T-helper 1 cell treated with Interleukin-12 subunit alpha and Interleukin-12 subunit beta and Interleukin-4 antibody, amounts not matched to agents 30 μg/mL and 1 μg/mL, for 36 hours (primary cell): ENCODE measurements around the gene PLTP.

Source experiments
- H3K27ac Mint-ChIP-seq: one replicate; pipeline ENCODE4 v1.8.0; 2021; ENCODE audit warnings: mild to moderate bottlenecking, mixed read lengths
- H3K27me3 Mint-ChIP-seq: one replicate; pipeline ENCODE4 v1.8.0; 2021; ENCODE audit warnings: low read depth, mixed read lengths
- H3K36me3 Mint-ChIP-seq: one replicate; pipeline ENCODE4 v1.8.0; 2021; ENCODE audit warnings: low read depth, mixed read lengths
- H3K4me1 Mint-ChIP-seq: one replicate; pipeline ENCODE4 v1.8.0; 2021; ENCODE audit warnings: low read depth, mixed read lengths
- H3K4me3 Mint-ChIP-seq: one replicate; pipeline ENCODE4 v1.8.0; 2021; ENCODE audit warnings: mild to moderate bottlenecking, moderate library complexity, mixed read lengths
- H3K9me3 Mint-ChIP-seq: one replicate; pipeline ENCODE4 v1.8.0; 2021; ENCODE audit warnings: mixed read lengths

Gene PLTP

GRCh38 chr20:45918779-45919537 is 7.0 kb upstream of the PLTP start:
- Mint-ChIP-seq H3K27ac (no peak overlapping the region), H3K36me3 (no peaks in the 10 kb centered on the region), H3K27me3 (peaks cover 28% of the 10 kb centered on the region), H3K4me1 (no peaks in the 10 kb centered on the region), H3K9me3 (no peaks in the 10 kb centered on the region), H3K4me3 (no peak overlapping the region)

- Mint-ChIP-seq H3K27ac (no peak overlapping the region), H3K27me3 (peaks cover 28% of the 10 kb centered on the region), H3K36me3 (no peaks in the 10 kb centered on the region), H3K4me3 (no peak overlapping the region), H3K4me1 (no peaks in the 10 kb centered on the region), H3K9me3 (no peaks in the 10 kb centered on the region)
Measured at GRCh38 chr20:45918182-45918737, 6.3 kb upstream of the PLTP start.

- Mint-ChIP-seq H3K4me1 (no peaks in the 10 kb centered on the region), H3K9me3 (no peaks in the 10 kb centered on the region), H3K27me3 (peaks cover 32% of the 10 kb centered on the region), H3K36me3 (no peaks in the 10 kb centered on the region), H3K4me3 (no peak overlapping the region), H3K27ac (no peak overlapping the region)
Measured at GRCh38 chr20:45917790-45918141, 5.8 kb upstream of the PLTP start.

- Mint-ChIP-seq H3K4me3 (no peak overlapping the region), H3K27me3 (peaks cover 26% of the 10 kb centered on the region), H3K36me3 (no peaks in the 10 kb centered on the region), H3K4me1 (peaks cover 10% of the 10 kb centered on the region), H3K9me3 (no peaks in the 10 kb centered on the region), H3K27ac (no peak overlapping the region)
Measured at GRCh38 chr20:45913116-45913515, 1.2 kb upstream of the PLTP start.

GRCh38 chr20:45912344-45912682 is 358 bp upstream of the PLTP start:
- Mint-ChIP-seq H3K27me3 (peaks cover 26% of the 10 kb centered on the region), H3K36me3 (no peaks in the 10 kb centered on the region), H3K4me3 (no peak overlapping the region), H3K27ac (no peak overlapping the region), H3K4me1 (peaks cover 10% of the 10 kb centered on the region), H3K9me3 (no peaks in the 10 kb centered on the region)

- peaks cover 10% of the 10 kb centered on the region for H3K4me1 Mint-ChIP-seq
- peak overlapping the region; percentile 23 for H3K27ac Mint-ChIP-seq
- H3K36me3 Mint-ChIP-seq: no peaks in the 10 kb centered on the region
- H3K4me3 Mint-ChIP-seq: peak overlapping the region; percentile 51
- no peaks in the 10 kb centered on the region for H3K9me3 Mint-ChIP-seq
- H3K27me3 Mint-ChIP-seq: peaks cover 18% of the 10 kb centered on the region
Measured at GRCh38 chr20:45910670-45911485, 1.1 kb downstream of the PLTP start.

- H3K27ac Mint-ChIP-seq: no peak overlapping the region
- peaks cover 14% of the 10 kb centered on the region for H3K27me3 Mint-ChIP-seq
- peaks cover 10% of the 10 kb centered on the region for H3K4me1 Mint-ChIP-seq
- H3K4me3 Mint-ChIP-seq: peak overlapping the region; percentile 51
- no peaks in the 10 kb centered on the region for H3K36me3 Mint-ChIP-seq
- H3K9me3 Mint-ChIP-seq: no peaks in the 10 kb centered on the region
Measured at GRCh38 chr20:45909817-45910669, 1.9 kb downstream of the PLTP start.

- Mint-ChIP-seq H3K9me3 (no peaks in the 10 kb centered on the region), H3K4me3 (no peak overlapping the region), H3K36me3 (no peaks in the 10 kb centered on the region), H3K4me1 (peaks cover 10% of the 10 kb centered on the region), H3K27me3 (peaks cover 11% of the 10 kb centered on the region), H3K27ac (no peak overlapping the region)
Measured at GRCh38 chr20:45909336-45909808, 2.6 kb downstream of the PLTP start.

- Mint-ChIP-seq H3K36me3 (no peaks in the 10 kb centered on the region), H3K27ac (no peak overlapping the region), H3K4me1 (peaks cover 10% of the 10 kb centered on the region), H3K4me3 (no peak overlapping the region), H3K9me3 (no peaks in the 10 kb centered on the region), H3K27me3 (peaks cover 7% of the 10 kb centered on the region)
Measured at GRCh38 chr20:45908084-45908483, 3.9 kb downstream of the PLTP start.

GRCh38 chr20:45907219-45907948 is 4.6 kb downstream of the PLTP start:
- Mint-ChIP-seq H3K4me1 (peaks cover 10% of the 10 kb centered on the region), H3K27me3 (peaks cover 3% of the 10 kb centered on the region), H3K4me3 (no peak overlapping the region), H3K9me3 (no peaks in the 10 kb centered on the region), H3K36me3 (no peaks in the 10 kb centered on the region), H3K27ac (no peak overlapping the region)

- Mint-ChIP-seq H3K4me1 (peaks cover 2% of the 10 kb centered on the region), H3K27ac (no peak overlapping the region), H3K9me3 (no peaks in the 10 kb centered on the region), H3K36me3 (no peaks in the 10 kb centered on the region), H3K27me3 (no peaks in the 10 kb centered on the region), H3K4me3 (no peak overlapping the region)
Measured at GRCh38 chr20:45905505-45906079, 6.4 kb downstream of the PLTP start.

GRCh38 chr20:45904583-45905504 is 7.1 kb downstream of the PLTP start:
- no peak overlapping the region for H3K4me3 Mint-ChIP-seq
- H3K9me3 Mint-ChIP-seq: no peaks in the 10 kb centered on the region
- no peaks in the 10 kb centered on the region for H3K36me3 Mint-ChIP-seq
- H3K27me3 Mint-ChIP-seq: no peaks in the 10 kb centered on the region
- no peak overlapping the region for H3K27ac Mint-ChIP-seq
- no peaks in the 10 kb centered on the region for H3K4me1 Mint-ChIP-seq
